Left lobe of liver (tissue), 2 donors: ENCODE results near the gene LAMA4. TPM values are rescaled to one million over a fixed set of nuclear protein-coding genes. Genes with fewer than 3 reads are reported as not detected.

Source experiments
- ATAC-seq: fragments of 200-7000 bp; cut with Tn5 transposase; one replicate; pipeline ENCODE4 v1.9.1; 2020; ENCODE audit warnings: mild to moderate bottlenecking, moderate library complexity
- DNase-seq: peaks from one replicate; pipeline ENCODE4 v3.0.0-alpha.2; 2020; ENCODE audit warnings: low spot score
- total RNA-seq: library from RNA; stranded (reverse); gene quantifications from one replicate; pipeline ENCODE4 v1.2.1, GENCODE V29; 2021
- donor health status: DM: no; HTN: no; CAD: no; lungs with moderate emphysema.
- donor health status: DM: no; HTN: yes; CAD: no.

The LAMA4 gene, protein sequence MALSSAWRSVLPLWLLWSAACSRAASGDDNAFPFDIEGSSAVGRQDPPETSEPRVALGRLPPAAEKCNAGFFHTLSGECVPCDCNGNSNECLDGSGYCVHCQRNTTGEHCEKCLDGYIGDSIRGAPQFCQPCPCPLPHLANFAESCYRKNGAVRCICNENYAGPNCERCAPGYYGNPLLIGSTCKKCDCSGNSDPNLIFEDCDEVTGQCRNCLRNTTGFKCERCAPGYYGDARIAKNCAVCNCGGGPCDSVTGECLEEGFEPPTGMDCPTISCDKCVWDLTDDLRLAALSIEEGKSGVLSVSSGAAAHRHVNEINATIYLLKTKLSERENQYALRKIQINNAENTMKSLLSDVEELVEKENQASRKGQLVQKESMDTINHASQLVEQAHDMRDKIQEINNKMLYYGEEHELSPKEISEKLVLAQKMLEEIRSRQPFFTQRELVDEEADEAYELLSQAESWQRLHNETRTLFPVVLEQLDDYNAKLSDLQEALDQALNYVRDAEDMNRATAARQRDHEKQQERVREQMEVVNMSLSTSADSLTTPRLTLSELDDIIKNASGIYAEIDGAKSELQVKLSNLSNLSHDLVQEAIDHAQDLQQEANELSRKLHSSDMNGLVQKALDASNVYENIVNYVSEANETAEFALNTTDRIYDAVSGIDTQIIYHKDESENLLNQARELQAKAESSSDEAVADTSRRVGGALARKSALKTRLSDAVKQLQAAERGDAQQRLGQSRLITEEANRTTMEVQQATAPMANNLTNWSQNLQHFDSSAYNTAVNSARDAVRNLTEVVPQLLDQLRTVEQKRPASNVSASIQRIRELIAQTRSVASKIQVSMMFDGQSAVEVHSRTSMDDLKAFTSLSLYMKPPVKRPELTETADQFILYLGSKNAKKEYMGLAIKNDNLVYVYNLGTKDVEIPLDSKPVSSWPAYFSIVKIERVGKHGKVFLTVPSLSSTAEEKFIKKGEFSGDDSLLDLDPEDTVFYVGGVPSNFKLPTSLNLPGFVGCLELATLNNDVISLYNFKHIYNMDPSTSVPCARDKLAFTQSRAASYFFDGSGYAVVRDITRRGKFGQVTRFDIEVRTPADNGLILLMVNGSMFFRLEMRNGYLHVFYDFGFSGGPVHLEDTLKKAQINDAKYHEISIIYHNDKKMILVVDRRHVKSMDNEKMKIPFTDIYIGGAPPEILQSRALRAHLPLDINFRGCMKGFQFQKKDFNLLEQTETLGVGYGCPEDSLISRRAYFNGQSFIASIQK (N-terminal part only)
- 2.8 TPM for total RNA-seq

DNA sequence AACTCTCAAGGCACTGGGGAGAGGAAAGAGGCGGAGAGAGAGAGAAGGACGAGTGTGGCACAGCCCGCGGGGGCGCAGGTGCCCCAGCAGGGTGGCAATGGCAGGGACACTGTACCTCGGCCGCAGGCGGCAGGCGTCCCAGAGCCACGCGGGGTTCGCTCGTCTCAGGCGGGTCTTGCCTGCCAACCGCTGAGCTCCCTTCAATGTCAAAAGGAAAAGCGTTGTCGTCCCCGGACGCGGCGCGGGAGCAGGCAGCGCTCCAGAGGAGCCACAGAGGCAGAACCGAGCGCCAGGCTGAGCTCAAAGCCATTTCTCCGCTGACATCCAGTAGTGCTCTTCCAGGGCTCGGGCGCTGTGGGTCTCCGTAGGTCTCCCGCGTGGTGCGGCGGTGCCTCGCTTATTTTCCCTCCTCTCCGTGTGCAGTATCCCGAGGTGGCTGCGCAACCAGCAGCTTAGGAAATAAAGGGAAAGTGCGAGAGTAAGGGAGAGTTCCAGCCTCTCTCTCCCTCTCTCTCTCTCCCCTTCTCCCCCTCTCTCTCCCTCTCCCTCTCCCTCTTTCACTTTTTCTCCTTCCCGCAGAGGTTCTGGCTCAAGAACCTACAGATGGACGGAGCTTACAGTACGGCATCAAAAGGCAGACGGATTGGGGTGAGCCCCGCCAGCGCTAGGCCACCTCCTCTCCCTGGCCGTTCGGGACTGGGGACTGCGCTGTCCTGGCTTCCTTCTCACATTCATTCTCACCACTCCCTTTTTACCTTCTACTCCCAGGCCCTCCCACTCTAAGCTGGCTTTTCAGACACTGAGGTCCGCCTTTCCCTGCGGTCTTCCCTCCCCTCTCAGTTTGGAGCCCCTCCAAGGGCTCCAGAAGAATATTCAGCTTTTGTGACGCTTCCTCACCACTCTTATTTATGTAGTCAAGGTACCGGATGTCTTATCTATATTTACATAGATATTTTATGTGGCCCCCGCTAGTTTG is at the start of gene LAMA4:
TSS of gene LAMA4 (minus strand) at position 727 of the 976 bp plus-strand sequence. CDS start at position 310, 417 bp downstream.
- ATAC-seq (peak; percentile 87), DNase-seq (peak; percentile 61)

DNA sequence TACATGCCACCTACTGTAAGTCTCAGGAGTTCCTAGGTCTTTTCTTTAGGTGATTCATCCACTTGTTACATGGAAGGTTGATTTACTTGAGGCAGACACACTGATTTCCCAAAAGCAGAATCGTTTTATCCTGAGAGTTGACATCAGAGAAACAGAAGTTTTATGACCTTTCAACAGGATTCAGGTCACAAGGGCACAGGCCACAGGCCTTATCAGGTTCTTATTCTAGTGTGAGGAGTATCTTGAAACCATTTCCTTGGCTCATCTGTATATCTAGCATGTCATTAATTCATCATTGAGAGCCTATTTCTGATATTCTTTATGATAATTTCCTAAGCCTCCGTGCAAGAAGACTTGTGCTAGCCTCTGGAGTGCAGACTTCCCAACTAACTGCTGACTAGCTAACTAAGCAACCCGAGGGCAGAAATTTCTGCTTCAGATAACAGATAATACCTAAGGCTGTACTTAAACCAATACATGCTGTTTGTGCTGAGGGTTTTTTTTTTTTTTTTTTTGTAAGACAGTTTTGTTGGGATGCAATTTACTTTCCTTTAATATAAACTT is 47.9 kb upstream of the LAMA4 start:
- ATAC-seq: no peak
- no peak for DNase-seq

DNA sequence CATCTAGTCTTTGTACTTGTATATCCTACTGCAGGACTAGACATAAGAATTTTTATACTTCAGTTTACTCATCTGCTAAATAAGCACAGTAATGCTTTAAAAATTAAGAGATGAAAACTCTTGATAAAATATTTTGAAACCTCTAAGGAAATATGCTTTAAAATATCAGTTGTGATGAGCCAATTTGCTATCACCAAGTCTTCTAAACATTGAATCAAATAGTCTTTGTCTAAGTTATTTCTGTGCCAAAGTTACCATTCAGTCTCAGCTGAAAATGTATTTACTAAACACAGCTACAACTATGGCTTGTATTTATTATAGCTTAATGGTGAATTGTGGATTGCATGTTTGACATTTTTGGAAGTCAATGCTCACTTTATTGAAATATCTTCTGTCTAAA is 46.5 kb upstream of the LAMA4 start:
- DNase-seq (no peak), ATAC-seq (no peak)

DNA sequence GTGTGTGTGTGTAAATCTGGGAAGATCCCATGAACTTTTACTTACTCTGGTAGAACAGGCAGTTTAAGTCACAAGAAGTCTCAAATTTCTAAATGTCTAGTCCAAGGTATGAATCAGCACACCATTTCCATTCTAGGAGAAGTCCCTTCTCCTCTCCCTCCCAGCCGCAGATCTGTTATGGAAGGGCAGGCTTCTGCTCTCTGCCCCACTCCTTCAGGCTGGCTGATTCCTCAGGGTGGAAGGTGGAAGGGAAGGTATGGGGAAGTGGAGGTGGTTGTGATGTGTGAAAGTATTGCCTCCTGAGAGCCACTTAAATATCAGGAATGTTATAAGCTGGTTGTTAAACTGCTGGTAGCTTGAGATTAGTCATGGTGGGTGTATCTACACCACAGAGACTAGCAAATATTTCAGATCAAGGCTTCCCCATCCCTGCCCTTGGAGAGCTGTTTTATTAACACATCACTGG is 44.5 kb upstream of the LAMA4 start:
- no peak for DNase-seq
- no peak for ATAC-seq

DNA sequence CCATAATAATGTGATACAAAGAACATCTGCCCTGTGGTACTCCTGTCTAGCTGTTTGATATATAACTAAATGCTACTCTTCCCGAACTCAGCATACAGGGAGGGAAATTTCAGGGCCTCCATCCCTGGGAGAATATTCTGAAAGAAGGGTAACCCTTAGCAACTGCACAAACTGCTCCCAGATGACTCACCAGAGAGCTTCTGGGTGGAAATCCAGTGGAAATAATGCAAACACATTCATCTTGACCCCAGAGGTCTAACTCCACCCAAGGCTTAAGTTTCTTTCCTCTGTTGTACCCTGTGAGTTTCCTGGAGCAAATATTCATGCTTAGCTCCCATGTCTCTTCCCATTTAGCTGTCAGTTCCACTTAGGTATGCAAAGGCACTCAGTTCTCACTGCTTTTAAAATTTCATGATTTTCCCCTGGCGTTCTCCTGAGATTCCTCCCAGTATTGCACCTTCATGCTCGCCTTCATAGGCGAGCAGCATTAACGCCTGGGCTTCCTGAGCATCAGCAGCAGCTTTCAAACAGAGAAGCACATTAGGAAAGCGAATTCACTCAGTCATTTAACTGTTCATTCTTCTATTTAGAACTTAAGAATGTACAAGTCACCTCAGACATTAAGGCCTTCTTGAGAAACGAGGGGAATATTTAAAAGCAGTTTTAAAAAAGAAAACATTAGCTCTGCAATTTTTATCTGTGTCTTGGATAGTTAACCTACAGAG is 43.8 kb upstream of the LAMA4 start:
- DNase-seq (no peak), ATAC-seq (no peak)

DNA sequence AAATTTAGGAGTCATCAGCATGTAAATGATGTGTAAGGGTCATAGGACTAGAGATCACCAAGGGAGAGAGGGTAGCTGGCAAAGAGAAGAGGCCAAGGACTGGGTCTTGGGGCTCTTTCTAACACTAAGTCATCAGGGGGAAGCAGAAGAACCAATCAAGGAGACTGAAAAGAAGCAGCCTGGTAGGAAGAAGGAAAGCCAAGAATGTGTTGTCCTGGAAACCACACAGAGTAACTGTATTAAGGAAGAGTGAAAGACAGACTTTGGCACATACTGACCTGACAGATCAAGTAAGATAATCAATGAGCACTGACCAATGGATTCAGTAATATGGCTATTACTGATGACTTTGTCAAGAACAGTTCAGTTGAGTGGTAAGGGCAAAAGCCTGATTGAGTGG is 42.3 kb upstream of the LAMA4 start:
- no peak for ATAC-seq
- DNase-seq: no peak

DNA sequence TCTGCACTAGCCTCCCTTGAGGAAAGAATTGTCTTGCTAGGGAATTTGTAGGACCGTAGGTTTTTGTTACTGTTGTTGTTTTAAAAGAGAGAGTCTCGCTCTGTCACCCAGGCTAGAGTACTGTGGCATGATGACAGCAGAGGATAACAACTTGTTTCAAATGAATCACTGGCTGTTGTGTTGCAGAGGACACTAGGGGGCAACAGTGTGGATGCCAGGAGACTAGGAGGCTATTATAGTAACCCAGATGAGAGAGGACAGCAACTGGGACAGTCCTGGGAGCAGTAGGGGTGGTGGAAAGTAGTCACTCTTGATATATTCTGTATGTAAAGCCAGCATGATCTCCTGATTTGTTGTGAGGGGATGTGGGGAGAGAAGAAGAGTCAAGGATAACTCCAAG is 41.8 kb upstream of the LAMA4 start:
- ATAC-seq (peak; percentile 72), DNase-seq (no peak)

DNA sequence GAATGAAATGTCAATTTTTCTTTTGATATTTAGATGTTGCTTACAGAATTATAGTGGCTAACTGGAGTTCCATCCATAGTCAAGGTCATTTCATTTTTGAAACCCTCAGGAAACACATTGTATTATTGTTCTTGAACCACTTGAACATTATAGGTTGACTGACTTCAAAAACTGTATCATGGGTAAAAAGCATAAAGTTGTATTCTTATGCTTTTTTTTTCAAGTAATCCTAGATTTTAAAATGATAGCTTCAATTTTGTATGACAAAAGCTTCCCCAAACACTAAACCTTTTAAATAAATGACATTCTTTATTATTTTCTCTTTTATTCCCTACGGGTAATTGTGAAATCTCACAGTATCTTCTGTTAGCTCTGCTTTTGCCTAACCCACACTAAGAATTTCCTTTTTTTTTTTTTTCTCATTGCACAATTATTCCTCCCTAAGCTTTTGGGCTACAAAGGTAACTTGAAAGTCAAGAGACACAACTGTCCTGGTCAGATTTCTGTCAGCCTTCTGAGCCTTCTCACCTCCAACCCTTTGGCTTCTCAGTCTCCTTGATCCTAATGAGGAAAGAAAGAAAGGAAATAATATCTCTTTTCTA is 36.9 kb upstream of the LAMA4 start:
- ATAC-seq (no peak), DNase-seq (no peak)

DNA sequence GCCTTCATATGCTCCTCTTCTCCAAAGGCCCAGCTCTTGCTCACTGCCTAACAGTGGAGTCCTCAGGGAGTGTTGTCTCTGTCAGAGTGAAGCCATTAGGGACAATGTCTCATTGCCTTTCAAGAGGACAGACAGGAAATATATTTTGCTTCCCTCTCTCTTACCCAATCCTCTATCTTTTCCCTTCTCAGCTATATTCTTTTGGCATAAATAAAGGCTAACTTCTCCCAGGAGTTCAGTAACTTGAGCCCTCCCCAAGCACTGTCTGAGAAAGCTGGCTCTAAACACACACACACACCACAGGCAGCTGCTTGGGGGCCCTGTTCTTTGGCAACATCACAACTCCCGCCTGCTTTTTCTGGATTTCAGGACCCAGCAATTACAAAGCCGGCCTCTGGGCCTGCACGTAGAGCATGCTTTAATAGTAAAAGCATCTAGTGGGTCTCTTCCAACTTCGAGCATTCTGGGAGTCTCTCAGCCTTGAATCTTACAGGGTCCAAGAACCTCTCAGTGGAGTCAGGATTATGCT is 34.7 kb upstream of the LAMA4 start:
- DNase-seq (no peak), ATAC-seq (peak; percentile 23)

DNA sequence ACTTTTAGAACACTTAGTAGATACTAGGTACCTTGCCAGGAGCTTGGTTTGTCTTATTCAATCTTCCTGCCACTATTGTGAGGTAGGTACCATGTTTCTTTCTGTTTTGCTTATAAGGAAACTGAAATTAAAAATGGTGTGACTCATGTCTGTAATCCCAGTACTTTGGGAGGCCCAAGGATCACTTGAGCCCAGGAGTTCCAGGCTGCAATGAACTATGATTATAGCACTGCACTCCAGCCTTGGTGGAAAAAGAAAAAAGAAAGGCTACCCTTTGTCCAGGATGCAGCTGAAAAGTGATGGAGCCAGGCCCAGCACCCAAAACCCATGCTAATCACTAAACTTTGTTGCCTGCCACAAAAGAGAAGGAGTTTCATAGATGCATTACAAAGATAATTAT is 34.1 kb upstream of the LAMA4 start:
- DNase-seq: no peak
- ATAC-seq: no peak

DNA sequence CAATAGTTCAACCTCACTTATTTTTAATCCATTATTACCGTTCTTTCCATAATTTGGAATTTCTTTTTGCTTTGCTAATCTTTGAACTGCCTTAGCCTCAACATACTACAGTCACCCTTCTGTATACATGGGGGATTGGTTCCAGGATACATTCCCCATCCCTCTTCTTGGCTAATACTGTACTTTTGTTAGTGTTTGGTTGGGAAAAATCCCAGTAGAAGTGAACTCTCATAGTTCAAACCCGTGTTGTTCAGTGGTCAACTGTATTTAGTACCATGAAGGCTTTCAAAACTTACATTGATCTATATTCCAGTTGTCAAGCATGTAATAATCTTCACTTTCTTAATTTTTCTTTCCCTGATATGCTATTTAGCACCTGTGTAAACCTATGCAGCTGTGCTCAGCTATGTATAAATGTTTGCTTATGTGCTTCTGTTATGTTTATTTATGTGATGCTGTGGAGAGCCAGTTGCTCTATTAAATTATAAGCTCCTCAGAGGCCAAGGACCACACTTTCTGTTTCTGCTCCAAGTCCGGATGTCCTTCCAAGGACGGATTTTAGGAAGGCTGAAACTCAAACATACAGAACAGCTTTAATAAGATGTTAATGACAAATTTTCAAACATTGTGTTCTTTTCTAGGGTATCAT is 33.3 kb upstream of the LAMA4 start:
- no peak for DNase-seq

DNA sequence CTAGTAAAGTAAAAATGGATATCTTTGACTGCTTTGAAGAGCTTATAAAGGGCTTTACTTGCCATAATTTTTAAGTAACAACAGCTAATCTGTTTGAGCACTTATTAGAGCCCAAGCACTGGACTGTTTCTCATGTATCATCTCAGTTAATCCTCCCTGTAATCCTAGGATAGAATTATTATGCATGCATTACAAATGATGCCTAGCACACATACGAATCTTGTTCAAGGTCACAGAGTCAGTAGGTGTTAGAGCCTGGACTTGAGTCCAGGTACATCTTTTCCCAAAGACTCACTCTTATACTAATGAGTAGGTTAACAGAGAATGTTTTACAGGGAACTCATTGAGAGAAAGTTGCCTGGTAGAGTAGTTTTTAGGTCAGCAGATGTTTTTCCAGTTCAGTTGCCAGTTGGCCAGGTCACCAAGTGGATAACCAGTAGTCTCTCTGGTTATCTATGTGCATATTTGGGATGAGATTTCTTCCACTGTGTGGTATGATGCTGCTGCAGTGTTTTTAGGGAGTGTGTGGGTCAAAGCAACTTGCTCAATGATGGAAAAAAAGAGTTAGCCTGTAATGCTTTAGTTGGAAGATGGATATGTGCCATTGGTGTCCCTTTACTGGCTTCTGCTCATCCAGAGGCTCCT is 32.3 kb upstream of the LAMA4 start:
- DNase-seq (no peak), ATAC-seq (no peak)

More for the DNA sequence above, 33.3 kb upstream of the LAMA4 start:
- ATAC-seq: no peak

DNA sequence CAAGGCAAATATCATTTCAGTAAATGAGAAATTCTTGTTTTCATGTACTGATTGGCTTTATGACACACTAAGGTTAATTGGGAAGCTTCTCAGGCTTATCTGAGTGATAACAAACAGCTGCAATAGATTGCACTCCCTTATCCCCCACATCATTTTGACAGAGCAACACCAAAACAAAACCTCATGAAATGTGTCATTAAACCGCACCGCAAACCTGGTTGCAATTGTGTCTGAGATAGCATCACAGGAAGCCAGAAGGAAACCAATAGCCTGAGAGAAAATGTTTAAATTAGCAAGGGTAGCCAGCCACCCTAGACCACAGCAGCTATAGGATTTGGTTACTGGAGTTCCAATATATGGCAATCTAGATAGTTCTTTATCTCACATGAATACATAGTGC is 31.6 kb upstream of the LAMA4 start:
- DNase-seq (no peak), ATAC-seq (no peak)

DNA sequence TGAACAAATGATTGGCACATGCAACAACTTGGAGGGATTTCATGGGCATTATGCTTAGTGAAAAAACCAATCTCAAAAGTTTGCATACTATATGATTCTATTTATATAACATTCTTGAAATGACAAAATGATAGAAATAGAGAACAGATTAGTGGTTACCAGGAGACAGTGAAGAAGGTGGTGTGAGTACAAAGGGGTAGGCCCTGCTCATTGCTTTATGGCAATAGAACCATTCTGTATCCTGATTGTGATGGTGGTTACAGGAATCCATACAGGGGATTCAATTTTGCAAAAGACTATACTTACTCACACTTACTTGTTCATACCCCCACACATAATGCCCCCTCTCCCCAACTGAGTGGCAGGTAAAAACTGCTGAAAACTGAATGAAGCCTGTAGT is 30.2 kb upstream of the LAMA4 start:
- DNase-seq (no peak), ATAC-seq (no peak)

DNA sequence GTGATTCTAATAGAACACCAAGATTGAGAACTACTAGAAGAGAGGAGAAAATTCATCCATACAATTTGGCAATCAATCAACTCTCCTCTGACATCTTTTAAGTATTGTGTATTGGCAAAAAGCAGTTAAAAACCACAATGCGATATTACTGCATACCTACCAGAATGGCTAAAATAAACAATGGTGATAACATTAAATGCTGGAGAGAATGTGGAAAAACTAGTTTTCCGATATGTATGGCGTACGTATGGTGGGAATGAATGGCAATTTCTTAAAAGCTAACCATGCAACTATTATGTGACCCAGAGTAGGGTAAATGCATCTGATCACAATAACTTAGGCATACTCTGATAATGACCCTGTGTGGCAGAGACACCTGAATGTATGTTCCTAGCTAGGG is 29.3 kb upstream of the LAMA4 start:
- DNase-seq (no peak), ATAC-seq (no peak)

DNA sequence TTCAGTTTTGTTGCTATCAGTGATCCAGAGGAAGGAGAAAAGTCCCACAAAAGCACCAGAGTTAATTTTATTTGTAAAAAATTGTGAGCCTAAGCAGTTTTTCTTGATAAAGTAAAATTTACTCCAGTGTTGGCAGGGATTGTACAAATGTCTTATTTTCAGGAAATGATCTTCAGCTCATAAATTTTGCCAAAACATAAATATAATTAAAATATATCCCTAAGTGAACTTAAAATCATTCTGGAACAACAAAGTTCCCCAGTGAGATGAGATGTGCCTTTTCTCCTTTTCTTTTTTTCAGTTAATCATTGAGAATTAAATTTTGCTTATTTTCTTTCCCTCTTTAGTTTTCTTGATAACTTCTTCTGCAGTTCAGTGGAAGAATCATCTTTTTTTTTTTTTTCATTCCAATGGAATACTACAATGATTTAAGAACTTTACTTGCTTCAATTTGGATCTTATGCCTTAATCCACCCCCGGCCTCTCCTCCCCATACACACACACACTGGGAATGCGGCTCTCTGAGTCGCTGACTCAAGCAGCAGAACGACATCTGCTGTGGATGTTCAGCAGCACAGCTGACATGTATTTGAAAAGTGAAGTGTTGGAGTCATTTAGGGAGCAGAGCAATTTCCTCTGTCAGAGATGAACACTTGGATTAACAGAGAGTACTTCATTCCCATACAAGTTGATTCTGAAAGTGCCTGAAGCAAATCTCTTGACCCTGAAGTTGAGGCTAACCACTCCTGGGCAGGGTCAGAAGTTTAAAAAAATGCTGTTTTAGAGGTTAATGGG is 27.7 kb upstream of the LAMA4 start:
- peak; percentile 74 for ATAC-seq
- no peak for DNase-seq
